Colonic mucosa (tissue), 4 donors: ENCODE results near the gene HAL. TPM values are rescaled to one million over a fixed set of nuclear protein-coding genes. Genes with fewer than 3 reads are reported as not detected.

Experiments
- DNase-seq: peaks from one replicate; pipeline ENCODE4 v3.0.0-alpha.2; 2020
- H3K27ac ChIP-seq: fragments of 200-600 bp; one replicate; pipeline ENCODE4 v1.8.0; 2021
- H3K27me3 ChIP-seq: fragments of 200-600 bp; one replicate; pipeline ENCODE4 v1.8.0; 2021
- H3K36me3 ChIP-seq: fragments of 200-600 bp; one replicate; pipeline ENCODE4 v1.8.0; 2021
- H3K4me1 ChIP-seq: fragments of 200-600 bp; one replicate; pipeline ENCODE4 v1.8.0; 2021; ENCODE audit warnings: mild to moderate bottlenecking
- H3K4me3 ChIP-seq: fragments of 200-600 bp; one replicate; pipeline ENCODE4 v1.8.0; 2021
- H3K9ac ChIP-seq, 2 donors: one replicate each; pipeline ENCODE4 v1.7.0; 2013; ENCODE audit warnings: control low read depth in 2 of 2, low read depth in 2 of 2, low read length in 2 of 2
- H3K9me3 ChIP-seq: fragments of 200-600 bp; one replicate; pipeline ENCODE4 v1.8.0; 2021
- intact Hi-C: fragments of 100-400 bp; cut with DNase I; formaldehyde crosslinking; loops from one replicate; pipeline ENCODE4 v1.14.1; 2022
- total RNA-seq, 2 donors: library from RNA; stranded (reverse); fragmentation: NEBNext Ultra II Directional in 1 of 2; extraction: Animal tissue kit (Norgen Biotek cat#: 25700) in 1 of 2; gene quantifications; one replicate each; pipeline ENCODE4 v1.2.1, GENCODE V29; 2021
- TF ChIP-seq, protein P1 (sequence below): fragments of 200-600 bp; IDR thresholded peaks from one replicate; pipeline ENCODE4 v1.8.0; 2022; ENCODE audit warnings: antibody characterized with exemption, mild to moderate bottlenecking
- donor health status: healthy.
- donor health status: DM: no; HTN: no; CAD: no.
- donor health status: DM: no; HTN: no; CAD: no.

The HAL gene
- total RNA-seq, 2 donors from 2014 or later, result 0.91 to 1.1 TPM

DNA sequence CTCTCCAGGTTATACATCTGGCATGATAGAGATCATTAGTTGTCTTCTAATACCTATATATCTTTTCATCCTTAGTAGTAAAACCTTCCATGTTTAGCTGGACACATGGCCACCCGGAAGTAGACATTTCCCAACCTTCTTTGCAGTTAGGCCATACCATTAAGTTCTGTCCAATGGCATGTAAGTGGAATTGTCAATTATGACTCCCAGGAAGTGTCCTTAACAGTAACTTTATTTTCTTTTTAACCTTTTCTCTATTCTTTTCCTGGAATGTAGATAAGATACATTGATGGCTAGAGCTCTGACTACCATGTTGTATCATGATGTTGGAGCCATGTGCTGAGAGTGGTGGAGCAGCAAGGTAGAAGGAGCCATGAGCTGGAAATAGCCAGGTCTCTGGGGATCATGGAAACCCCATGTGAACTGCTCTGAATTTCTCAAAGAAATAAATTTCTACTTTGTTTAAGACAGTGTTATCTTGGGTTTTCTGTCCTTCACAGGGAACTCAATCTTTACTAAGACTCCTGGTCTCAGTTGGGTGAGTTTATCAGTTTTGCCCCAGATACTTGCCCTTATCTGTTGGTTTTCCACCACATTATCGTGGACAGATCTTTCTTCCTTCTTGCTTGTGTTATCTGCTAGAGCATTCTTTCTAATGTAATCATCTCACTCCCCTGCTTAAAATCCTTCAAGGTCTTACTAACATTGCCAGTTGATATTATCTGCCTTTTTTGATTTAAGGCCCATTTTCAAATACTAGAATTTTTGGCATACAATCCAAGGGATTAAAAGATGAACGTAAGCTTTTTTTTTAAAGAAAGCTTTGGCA is 44.4 kb upstream of the HAL start:
- intact Hi-C loops, result no loop called here

DNA sequence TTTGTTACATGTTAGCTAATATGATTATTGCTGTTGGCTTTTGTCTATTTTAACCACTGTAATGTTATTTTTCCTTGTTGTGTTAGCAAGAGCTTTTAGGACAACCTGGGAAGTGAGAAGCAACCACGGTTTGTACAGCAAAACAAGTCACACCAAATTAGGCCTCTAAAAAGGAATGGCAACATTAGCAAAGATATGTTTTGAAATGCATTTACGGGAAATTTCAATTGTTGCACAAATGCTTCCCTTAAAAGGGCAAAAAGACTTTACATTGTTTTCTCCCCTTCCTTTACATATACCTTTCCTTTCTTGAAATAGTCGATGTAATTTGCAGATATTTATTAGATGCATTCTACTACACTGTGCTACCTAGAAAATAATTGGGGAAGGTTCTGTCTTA is 43.4 kb upstream of the HAL start:
- TF ChIP-seq, protein P1, sequence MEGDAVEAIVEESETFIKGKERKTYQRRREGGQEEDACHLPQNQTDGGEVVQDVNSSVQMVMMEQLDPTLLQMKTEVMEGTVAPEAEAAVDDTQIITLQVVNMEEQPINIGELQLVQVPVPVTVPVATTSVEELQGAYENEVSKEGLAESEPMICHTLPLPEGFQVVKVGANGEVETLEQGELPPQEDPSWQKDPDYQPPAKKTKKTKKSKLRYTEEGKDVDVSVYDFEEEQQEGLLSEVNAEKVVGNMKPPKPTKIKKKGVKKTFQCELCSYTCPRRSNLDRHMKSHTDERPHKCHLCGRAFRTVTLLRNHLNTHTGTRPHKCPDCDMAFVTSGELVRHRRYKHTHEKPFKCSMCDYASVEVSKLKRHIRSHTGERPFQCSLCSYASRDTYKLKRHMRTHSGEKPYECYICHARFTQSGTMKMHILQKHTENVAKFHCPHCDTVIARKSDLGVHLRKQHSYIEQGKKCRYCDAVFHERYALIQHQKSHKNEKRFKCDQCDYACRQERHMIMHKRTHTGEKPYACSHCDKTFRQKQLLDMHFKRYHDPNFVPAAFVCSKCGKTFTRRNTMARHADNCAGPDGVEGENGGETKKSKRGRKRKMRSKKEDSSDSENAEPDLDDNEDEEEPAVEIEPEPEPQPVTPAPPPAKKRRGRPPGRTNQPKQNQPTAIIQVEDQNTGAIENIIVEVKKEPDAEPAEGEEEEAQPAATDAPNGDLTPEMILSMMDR, result no peak
- no peaks in the 10 kb centered on the region for H3K4me1 ChIP-seq
- intact Hi-C loops, result no loop called here
- no peaks in the 10 kb centered on the region for H3K27me3 ChIP-seq
- DNase-seq, result no peak
- H3K9me3 ChIP-seq, result no peaks in the 10 kb centered on the region
- no peaks in the 10 kb centered on the region for H3K36me3 ChIP-seq
- H3K4me3 ChIP-seq, result no peak overlapping the region
- H3K27ac ChIP-seq, result no peak overlapping the region
- no peak overlapping the region for H3K9ac ChIP-seq

More for the DNA sequence above, 44.4 kb upstream of the HAL start:
- TF ChIP-seq, protein P1, result no peak
- Histone ChIP-seq H3K27ac (no peak overlapping the region), H3K27me3 (no peaks in the 10 kb centered on the region), H3K9me3 (no peaks in the 10 kb centered on the region), H3K4me3 (no peak overlapping the region), H3K4me1 (no peaks in the 10 kb centered on the region), H3K9ac (no peak overlapping the region), H3K36me3 (no peaks in the 10 kb centered on the region)
- no peak for DNase-seq

DNA sequence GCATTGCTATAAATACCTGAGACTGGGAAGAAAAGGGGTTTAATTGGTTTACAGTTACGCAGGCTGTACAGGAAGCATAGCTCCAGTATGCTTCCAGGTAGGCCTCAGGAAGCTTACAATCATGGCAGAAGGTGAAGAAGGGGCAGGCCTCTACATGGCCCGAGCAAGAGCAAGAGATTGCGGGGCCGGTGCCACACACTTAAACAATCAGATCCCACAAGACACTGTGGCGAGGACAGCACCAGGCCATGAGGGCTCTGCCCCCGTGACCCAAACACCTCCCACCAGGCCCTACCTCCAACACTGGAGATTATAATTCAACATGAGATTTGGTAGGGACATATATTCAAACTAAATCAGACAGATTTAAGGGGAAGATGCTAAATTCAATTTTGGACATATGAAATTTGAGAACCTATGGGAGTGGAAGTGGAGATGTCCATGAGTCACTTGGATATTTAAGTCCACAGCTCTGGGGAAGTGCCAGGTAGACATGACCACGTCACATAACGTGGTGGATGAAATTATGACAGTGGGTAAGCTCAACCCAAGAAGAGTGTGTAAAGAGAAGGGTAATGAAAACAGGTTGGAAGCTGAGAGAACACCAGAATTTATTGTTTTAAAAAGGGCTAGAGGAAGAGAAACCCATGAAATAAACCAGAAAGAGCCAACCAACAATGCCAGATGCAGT is 40.8 kb upstream of the HAL start:
- no peak overlapping the region for H3K4me3 ChIP-seq
- no peak overlapping the region for H3K27ac ChIP-seq
- H3K9me3 ChIP-seq, result no peaks in the 10 kb centered on the region
- TF ChIP-seq, protein P1, result no peak
- no peaks in the 10 kb centered on the region for H3K36me3 ChIP-seq
- H3K4me1 ChIP-seq, result peaks cover 11% of the 10 kb centered on the region
- intact Hi-C loops, result no loop called here
- no peak for DNase-seq
- no peak overlapping the region for H3K9ac ChIP-seq
- no peaks in the 10 kb centered on the region for H3K27me3 ChIP-seq

DNA sequence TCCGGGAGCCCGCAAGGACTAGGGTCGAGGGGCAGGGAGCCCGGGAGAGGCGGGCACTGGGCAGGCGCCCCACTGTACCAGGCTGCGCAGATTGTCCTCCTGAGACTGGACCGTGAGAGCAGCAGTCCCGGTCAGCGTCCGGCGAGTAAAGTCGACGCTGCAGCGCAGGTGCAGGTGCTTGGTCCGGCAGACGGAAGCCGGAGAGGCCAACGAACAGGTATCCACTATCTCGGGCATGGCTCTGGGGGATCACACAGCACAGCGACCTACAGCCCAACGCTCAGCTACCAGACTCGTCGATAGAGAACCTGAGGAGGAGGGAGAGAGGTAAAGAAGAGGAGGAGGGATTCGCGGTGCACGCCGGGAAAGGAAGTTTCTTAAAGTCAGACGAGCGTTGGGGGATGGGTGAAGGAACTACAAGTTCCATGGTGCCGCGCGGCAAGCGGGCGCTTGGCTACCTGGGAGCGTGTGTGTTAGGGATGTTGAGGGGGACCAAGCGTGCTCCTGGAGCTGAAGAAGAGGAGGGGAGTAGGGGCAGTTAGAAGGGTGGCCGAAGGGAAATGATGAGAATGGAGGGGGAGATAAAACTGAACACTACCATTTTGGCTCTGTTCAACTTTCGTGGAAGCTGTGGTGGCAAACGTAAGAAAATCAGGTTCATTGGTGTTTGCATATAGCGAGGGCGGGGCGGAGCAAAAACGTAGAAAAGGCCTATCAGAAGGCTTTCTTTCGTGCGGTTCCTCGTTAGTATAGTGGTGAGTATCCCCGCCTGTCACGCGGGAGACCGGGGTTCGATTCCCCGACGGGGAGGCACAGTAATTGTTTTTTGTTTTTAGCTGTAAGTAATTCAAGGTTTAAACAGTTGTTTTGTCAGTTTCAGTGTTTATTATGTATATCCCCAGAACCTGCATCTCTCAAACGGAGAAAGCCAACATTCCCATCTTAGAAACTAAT is 39.4 kb upstream of the HAL start, which contains the start of gene LTA4H:
LTA4H (minus strand) TSS at position 305 of the 954 bp plus-strand sequence; CDS start at position 237, 68 bp downstream.
- H3K36me3 ChIP-seq, result no peaks in the 10 kb centered on the region
- peak within 1 kb of the TSS; percentile 93 to 97 for H3K9ac ChIP-seq
- TF ChIP-seq, protein P1, result no peak
- H3K27ac ChIP-seq, result peak within 1 kb of the TSS; percentile 88
- H3K9me3 ChIP-seq, result no peaks in the 10 kb centered on the region
- DNase-seq, result peak; percentile 99
- peak within 1 kb of the TSS; percentile 89 for H3K4me3 ChIP-seq
- intact Hi-C loops, result no loop called here
- peaks cover 11% of the 10 kb centered on the region for H3K4me1 ChIP-seq
- H3K27me3 ChIP-seq, result no peaks in the 10 kb centered on the region
